ENCODE data around the gene GCC2. TPM values are rescaled to one million over a fixed set of nuclear protein-coding genes. Genes with fewer than 3 reads are reported as not detected.
A peak's percentile ranks its signal among the peaks of the same experiment; 100 is the strongest.

The GCC2 gene
- total RNA-seq, 6 experiments from 2014 or later, result 31.5 to 39.5 (median 32.8) TPM

DNA sequence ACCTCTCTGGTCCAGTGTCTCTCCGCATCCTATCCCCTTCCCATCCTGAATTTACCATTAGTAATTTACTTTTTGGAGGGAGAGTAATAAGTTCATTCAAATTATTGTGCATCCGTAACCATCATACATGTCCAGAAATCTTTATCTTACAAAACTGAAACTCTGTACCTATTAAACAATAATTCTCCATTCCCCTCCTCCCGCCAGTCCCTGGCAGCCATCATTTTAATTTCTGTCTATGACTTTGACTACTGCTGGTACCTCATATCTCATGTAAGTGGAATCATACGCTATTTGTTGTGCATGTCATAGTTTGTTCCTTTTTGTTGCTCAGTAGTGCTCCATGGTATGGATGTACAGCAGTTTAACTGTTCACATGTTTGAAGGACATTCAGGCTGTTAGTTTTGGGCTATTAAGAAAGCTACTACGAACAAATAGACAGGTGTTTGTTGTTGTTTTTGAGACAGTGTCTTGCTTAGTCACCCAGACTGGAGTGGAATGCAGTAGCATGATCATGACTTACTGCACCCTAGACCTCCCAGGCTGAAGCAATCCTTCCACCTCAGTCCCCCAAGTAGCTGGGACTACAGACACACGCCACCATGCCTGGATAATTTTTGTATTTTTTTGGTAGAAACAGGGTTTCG is 87.3 kb downstream of the GCC2 start:
- H3K9me3 Mint-ChIP-seq, result no peaks in the 10 kb centered on the region
- H3K4me3 Mint-ChIP-seq, result peak overlapping the region; percentile 98
- peaks cover 44% of the 10 kb centered on the region for H3K4me1 Mint-ChIP-seq (ENCODE audit: low read depth)
- TF ChIP-seq, protein P1, sequence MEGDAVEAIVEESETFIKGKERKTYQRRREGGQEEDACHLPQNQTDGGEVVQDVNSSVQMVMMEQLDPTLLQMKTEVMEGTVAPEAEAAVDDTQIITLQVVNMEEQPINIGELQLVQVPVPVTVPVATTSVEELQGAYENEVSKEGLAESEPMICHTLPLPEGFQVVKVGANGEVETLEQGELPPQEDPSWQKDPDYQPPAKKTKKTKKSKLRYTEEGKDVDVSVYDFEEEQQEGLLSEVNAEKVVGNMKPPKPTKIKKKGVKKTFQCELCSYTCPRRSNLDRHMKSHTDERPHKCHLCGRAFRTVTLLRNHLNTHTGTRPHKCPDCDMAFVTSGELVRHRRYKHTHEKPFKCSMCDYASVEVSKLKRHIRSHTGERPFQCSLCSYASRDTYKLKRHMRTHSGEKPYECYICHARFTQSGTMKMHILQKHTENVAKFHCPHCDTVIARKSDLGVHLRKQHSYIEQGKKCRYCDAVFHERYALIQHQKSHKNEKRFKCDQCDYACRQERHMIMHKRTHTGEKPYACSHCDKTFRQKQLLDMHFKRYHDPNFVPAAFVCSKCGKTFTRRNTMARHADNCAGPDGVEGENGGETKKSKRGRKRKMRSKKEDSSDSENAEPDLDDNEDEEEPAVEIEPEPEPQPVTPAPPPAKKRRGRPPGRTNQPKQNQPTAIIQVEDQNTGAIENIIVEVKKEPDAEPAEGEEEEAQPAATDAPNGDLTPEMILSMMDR (IDR thresholded peaks at IDR 0.05), result no peak
- peaks cover 5% of the 10 kb centered on the region for H3K36me3 Mint-ChIP-seq (ENCODE audit: low read depth)
- peak overlapping the region; percentile 94 for H3K27ac Mint-ChIP-seq
- peaks cover 3% of the 10 kb centered on the region for H3K27me3 Mint-ChIP-seq (ENCODE audit: insufficient read depth)
- DNase-seq, result no peak

DNA sequence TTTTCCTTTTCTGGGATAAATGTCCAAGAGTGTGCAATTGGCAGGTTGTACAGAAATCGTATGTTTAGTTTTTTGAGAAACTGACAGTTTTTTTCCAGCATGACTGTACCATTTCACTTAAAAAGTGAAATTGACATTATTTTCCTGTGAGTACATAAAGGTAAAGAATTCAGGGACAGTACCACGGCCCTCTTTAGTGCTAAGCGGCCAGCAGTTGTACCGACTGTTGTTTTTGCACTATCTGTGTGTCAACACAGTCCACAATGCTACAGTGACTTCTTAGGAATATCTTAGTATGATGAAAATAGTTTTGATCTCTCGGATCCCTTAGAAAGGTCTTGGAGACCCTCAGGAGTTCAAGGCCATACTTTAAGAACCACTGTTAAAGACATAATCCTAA is 87.9 kb downstream of the GCC2 start:
- Mint-ChIP-seq H3K4me1 (ENCODE audit: low read depth) (peaks cover 50% of the 10 kb centered on the region), H3K27ac (no peak overlapping the region), H3K36me3 (ENCODE audit: low read depth) (peaks cover 5% of the 10 kb centered on the region), H3K4me3 (no peak overlapping the region), H3K27me3 (ENCODE audit: insufficient read depth) (peaks cover 3% of the 10 kb centered on the region), H3K9me3 (no peaks in the 10 kb centered on the region)
- DNase-seq, result no peak
- TF ChIP-seq, protein P1 (IDR thresholded peaks at IDR 0.05), result no peak

DNA sequence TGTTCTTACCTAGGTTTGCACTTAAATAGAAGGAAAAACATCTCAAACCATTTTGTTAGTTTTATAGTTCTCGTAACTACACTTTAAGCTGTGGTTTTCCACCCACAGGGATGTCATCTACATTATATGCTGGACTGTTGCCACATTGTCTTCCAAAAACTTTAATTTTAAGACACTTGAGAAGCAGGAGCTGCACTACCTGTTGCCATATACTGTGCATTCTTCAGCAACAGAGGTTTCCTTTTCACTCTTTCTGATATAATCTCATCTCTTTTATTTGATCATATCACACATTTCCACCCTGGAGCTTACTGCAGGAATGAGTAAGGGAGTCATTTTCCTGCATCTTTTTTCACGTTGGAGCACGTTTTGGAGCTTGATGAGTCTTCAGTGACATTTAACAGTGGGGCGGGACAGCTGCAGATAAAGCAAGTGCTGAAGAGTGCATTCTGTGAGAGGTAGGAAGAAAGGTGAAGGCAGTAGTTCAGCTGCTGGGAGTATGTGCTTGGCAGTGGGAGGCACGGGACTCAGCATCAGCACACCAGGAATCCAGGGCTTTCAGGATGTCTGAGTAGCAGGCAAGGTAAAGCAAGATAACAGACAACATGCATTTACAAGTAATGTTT is 89.1 kb downstream of the GCC2 start:
- Mint-ChIP-seq H3K9me3 (no peaks in the 10 kb centered on the region), H3K4me3 (no peak overlapping the region), H3K27ac (peak overlapping the region; percentile 0; the same call in 1 of the 2 replicates), H3K27me3 (ENCODE audit: insufficient read depth) (peaks cover 1% of the 10 kb centered on the region; the same call in 1 of the 2 replicates), H3K4me1 (ENCODE audit: low read depth) (peaks cover 57% of the 10 kb centered on the region), H3K36me3 (ENCODE audit: low read depth) (peaks cover 11% of the 10 kb centered on the region)
- no peak for DNase-seq
- TF ChIP-seq, protein P1 (IDR thresholded peaks at IDR 0.05), result no peak

DNA sequence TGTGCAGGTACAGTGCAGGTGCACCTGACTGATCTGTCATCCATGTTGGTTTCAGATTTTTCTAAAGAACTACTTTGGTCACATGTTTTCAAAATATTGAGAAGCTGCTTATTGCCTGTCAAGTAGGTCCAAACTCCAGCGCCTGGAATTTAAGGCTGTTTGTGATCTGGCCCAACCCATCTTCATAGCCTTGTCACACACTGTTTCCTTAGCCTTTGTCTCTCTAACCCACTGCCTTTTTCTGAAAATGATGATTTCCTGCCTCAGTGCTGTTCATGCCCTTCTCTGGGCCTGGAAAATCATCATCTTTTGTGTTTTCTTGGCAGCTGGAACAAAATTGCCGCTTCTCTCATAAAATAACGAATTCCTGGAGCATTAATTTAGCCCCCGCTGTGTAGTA is 92.4 kb downstream of the GCC2 start:
- DNase-seq, result no peak
- Mint-ChIP-seq H3K4me3 (no peak overlapping the region), H3K4me1 (ENCODE audit: low read depth) (peaks cover 44% of the 10 kb centered on the region), H3K27me3 (ENCODE audit: insufficient read depth) (no peaks in the 10 kb centered on the region; the same call in none of the 2 replicates), H3K9me3 (no peaks in the 10 kb centered on the region), H3K36me3 (ENCODE audit: low read depth) (peaks cover 12% of the 10 kb centered on the region), H3K27ac (0 out of 2 replicates have a peak overlapping the region, but pooled peaks have one; percentile 61)
- TF ChIP-seq, protein P1 (IDR thresholded peaks at IDR 0.05), result no peak

DNA sequence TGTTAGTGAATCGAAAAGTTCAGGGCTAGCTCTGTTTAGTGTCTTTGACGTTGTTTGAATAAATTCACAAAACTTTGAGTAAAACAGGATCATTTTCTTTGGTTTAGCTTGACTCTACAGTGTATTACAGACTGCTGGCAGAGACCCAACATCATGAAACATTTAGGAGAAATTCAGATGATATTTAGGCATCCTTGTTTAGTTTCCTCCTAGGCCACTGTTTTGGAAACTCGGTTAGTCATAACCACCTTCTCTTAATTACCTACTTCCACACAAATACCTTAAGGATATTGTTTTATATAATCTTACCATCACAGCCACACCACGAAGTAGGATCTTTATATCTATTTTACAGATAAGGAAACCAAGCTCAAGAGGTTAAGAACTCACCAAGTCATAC is 93.1 kb downstream of the GCC2 start:
- Mint-ChIP-seq H3K36me3 (ENCODE audit: low read depth) (peaks cover 15% of the 10 kb centered on the region), H3K27ac (peak overlapping the region; percentile 61), H3K27me3 (ENCODE audit: insufficient read depth) (no peaks in the 10 kb centered on the region; the same call in none of the 2 replicates), H3K4me3 (no peak overlapping the region), H3K4me1 (ENCODE audit: low read depth) (peaks cover 38% of the 10 kb centered on the region), H3K9me3 (no peaks in the 10 kb centered on the region)
- DNase-seq, result peak; percentile 55
- TF ChIP-seq, protein P1 (IDR thresholded peaks at IDR 0.05), result no peak
